ENCODE results near the gene ENOX1. TPM values are rescaled to one million over a fixed set of nuclear protein-coding genes. Genes with fewer than 3 reads are reported as not detected.

The ENOX1 gene
- total RNA-seq, 1 experiment from 2014 or later = 0.26 TPM

DNA sequence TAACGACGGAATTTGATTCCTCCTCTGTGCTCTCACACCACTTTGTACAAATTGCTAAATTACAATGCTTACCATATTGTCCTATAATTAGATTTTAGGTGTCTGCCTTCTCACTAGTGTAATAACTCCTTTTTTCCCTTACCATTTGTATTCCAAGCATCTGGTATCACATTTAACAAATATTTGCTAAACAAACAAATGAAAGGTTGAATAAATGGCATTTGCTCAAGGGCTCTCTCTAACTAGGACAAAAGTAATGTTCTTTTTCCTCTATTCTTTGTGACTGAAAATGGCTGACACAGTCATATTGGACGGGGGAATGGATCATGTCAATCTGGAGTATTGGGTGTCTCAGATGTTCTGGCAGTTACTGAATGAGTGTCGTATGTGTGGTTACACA lies 99.7 kb downstream of the ENOX1 start:
- peaks cover 11% of the 10 kb centered on the region for H3K4me1 Mint-ChIP-seq
- ATAC-seq = no peak
- ChIA-PET CTCF (no interaction called here), POLR2A (no interaction called here)
- TF ChIP-seq OVOL2 (CRISPR knock-in tag; IDR thresholded peaks at IDR 0.05; ENCODE audit: borderline replicate concordance) (no peak), ATF6 (CRISPR knock-in tag; IDR thresholded peaks at IDR 0.05) (no peak), ARID4B (CRISPR knock-in tag; IDR thresholded peaks at IDR 0.05; ENCODE audit: borderline replicate concordance) (no peak), CREM (CRISPR knock-in tag; IDR thresholded peaks at IDR 0.05) (no peak), SMAD4 (CRISPR knock-in tag; IDR thresholded peaks at IDR 0.05) (no peak), NR2C2 (CRISPR knock-in tag; IDR thresholded peaks at IDR 0.05) (no peak), ZNF263 (CRISPR knock-in tag; IDR thresholded peaks at IDR 0.05; ENCODE audit: low read depth) (no peak), ZNF232 (CRISPR knock-in tag; IDR thresholded peaks at IDR 0.05) (no peak), ZBTB21 (CRISPR knock-in tag; IDR thresholded peaks at IDR 0.05; ENCODE audit: borderline replicate concordance) (no peak), ZNF317 (CRISPR knock-in tag; IDR thresholded peaks at IDR 0.05; ENCODE audit: borderline replicate concordance, low read depth) (no peak), KAT7 (CRISPR knock-in tag; IDR thresholded peaks at IDR 0.05; ENCODE audit: borderline replicate concordance) (no peak)
- TF ChIP-seq, protein P1, sequence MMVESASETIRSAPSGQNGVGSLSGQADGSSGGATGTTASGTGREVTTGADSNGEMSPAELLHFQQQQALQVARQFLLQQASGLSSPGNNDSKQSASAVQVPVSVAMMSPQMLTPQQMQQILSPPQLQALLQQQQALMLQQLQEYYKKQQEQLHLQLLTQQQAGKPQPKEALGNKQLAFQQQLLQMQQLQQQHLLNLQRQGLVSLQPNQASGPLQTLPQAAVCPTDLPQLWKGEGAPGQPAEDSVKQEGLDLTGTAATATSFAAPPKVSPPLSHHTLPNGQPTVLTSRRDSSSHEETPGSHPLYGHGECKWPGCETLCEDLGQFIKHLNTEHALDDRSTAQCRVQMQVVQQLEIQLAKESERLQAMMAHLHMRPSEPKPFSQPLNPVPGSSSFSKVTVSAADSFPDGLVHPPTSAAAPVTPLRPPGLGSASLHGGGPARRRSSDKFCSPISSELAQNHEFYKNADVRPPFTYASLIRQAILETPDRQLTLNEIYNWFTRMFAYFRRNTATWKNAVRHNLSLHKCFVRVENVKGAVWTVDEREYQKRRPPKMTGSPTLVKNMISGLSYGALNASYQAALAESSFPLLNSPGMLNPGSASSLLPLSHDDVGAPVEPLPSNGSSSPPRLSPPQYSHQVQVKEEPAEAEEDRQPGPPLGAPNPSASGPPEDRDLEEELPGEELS (CRISPR knock-in tag; IDR thresholded peaks at IDR 0.05) = no peak
- H3K27me3 Mint-ChIP-seq (ENCODE audit: low read depth) = no peaks in the 10 kb centered on the region
- no peak overlapping the region for H3K27ac Mint-ChIP-seq
- no peak overlapping the region for H3K4me3 Mint-ChIP-seq
- no peaks in the 10 kb centered on the region for H3K9me3 Mint-ChIP-seq
- DNase-seq (ENCODE audit: low spot score) = no peak
- H3K36me3 Mint-ChIP-seq = no peaks in the 10 kb centered on the region

DNA sequence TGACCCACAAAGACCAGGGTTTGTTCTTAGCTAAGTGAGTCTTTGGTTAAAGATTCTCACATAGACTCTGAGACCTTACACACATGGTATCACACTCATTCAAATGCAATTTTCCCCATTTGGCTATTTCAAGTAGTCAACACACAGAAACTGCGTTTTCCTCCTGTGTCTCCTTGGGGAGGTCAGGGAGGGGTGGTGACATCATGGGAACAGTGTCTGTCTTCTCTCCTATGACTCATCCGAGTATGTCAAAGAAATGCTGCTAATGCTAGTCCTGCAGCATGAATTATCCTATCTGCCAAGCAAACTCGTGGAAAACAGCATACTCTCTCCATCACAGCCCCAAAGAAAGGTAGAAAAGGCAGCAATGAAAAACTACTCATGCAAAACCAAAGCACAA lies 100.2 kb downstream of the ENOX1 start:
- Mint-ChIP-seq H3K4me3 (no peak overlapping the region), H3K4me1 (peaks cover 11% of the 10 kb centered on the region), H3K9me3 (no peaks in the 10 kb centered on the region), H3K27me3 (ENCODE audit: low read depth) (no peaks in the 10 kb centered on the region), H3K27ac (no peak overlapping the region), H3K36me3 (no peaks in the 10 kb centered on the region)
- ChIA-PET CTCF (no interaction called here), POLR2A (no interaction called here)
- no peak for ATAC-seq
- no peak for DNase-seq (ENCODE audit: low spot score)
- TF ChIP-seq SOX15 (CRISPR knock-in tag; IDR thresholded peaks at IDR 0.05) (no peak), ATF2 (CRISPR knock-in tag; IDR thresholded peaks at IDR 0.05; ENCODE audit: borderline replicate concordance, low read depth) (no peak), SP1 (CRISPR knock-in tag; conservative IDR thresholded peaks at IDR 0.05) (no peak), ZNF138 (CRISPR knock-in tag; conservative IDR thresholded peaks at IDR 0.05) (no peak), ZNF416 (CRISPR knock-in tag; IDR thresholded peaks at IDR 0.05) (no peak), ZNF396 (CRISPR knock-in tag; IDR thresholded peaks at IDR 0.05; ENCODE audit: borderline replicate concordance) (no peak), TCF7 (CRISPR knock-in tag; IDR thresholded peaks at IDR 0.05; ENCODE audit: low read depth) (no peak)
- TF ChIP-seq, protein P2, sequence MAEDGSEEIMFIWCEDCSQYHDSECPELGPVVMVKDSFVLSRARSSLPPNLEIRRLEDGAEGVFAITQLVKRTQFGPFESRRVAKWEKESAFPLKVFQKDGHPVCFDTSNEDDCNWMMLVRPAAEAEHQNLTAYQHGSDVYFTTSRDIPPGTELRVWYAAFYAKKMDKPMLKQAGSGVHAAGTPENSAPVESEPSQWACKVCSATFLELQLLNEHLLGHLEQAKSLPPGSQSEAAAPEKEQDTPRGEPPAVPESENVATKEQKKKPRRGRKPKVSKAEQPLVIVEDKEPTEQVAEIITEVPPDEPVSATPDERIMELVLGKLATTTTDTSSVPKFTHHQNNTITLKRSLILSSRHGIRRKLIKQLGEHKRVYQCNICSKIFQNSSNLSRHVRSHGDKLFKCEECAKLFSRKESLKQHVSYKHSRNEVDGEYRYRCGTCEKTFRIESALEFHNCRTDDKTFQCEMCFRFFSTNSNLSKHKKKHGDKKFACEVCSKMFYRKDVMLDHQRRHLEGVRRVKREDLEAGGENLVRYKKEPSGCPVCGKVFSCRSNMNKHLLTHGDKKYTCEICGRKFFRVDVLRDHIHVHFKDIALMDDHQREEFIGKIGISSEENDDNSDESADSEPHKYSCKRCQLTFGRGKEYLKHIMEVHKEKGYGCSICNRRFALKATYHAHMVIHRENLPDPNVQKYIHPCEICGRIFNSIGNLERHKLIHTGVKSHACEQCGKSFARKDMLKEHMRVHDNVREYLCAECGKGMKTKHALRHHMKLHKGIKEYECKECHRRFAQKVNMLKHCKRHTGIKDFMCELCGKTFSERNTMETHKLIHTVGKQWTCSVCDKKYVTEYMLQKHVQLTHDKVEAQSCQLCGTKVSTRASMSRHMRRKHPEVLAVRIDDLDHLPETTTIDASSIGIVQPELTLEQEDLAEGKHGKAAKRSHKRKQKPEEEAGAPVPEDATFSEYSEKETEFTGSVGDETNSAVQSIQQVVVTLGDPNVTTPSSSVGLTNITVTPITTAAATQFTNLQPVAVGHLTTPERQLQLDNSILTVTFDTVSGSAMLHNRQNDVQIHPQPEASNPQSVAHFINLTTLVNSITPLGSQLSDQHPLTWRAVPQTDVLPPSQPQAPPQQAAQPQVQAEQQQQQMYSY (CRISPR knock-in tag; IDR thresholded peaks at IDR 0.05) = no peak
- TF ChIP-seq, protein P1 (CRISPR knock-in tag; IDR thresholded peaks at IDR 0.05) = no peak
